Activated B cell treated with CpG ODN at 0.5 μM for 24 hours (primary cell): ENCODE measurements around the gene RNF169. TPM values are rescaled to one million over a fixed set of nuclear protein-coding genes. Genes with fewer than 3 reads are reported as not detected.
"Not testable (repeated sequence)": the region's sequence is repeated elsewhere in the genome, so short reads cannot be mapped to it uniquely, and the experiment has no call there.

Experiments
- ATAC-seq: fragments of 200-7000 bp; cut with Tn5 transposase; one replicate; pipeline ENCODE4 v1.10.0; 2021; ENCODE audit warnings: low read depth, mild to moderate bottlenecking, moderate library complexity
- CTCF ChIA-PET: fragments of 350-600 bp; sonication (Branson Sonifier 250); formaldehyde crosslinking; loops from one replicate; lab custom pipeline; 2021; ENCODE audit warnings: antibody characterized with exemption; lab: Charles Lee
- POLR2A ChIA-PET: fragments of 350-600 bp; sonication (Branson Sonifier 250); formaldehyde crosslinking; loops from one replicate; lab custom pipeline; 2021; ENCODE audit warnings: antibody characterized with exemption; lab: Charles Lee
- DNase-seq: peaks from one replicate; pipeline ENCODE4 v3.0.0; 2022
- H3K27ac Mint-ChIP-seq: one replicate; pipeline ENCODE4 v1.8.0; 2020; ENCODE audit warnings: mixed read lengths
- H3K27me3 Mint-ChIP-seq: one replicate; pipeline ENCODE4 v1.8.0; 2021; ENCODE audit warnings: mixed read lengths
- H3K36me3 Mint-ChIP-seq: one replicate; pipeline ENCODE4 v1.8.0; 2021; ENCODE audit warnings: low read depth, mixed read lengths
- H3K4me1 Mint-ChIP-seq: one replicate; pipeline ENCODE4 v1.8.0; 2021; ENCODE audit warnings: mixed read lengths
- H3K4me3 Mint-ChIP-seq: one replicate; pipeline ENCODE4 v1.8.0; 2020; ENCODE audit warnings: mild to moderate bottlenecking, mixed read lengths
- H3K9me3 Mint-ChIP-seq: one replicate; pipeline ENCODE4 v1.8.0; 2020; ENCODE audit warnings: mixed read lengths
- CTCF ChIP-seq: fragments of 200-600 bp; IDR thresholded peaks from one replicate; pipeline ENCODE4 v1.8.0; 2022; ENCODE audit warnings: antibody characterized with exemption, mild to moderate bottlenecking
- intact Hi-C: fragments of 100-400 bp; cut with micrococcal nuclease; formaldehyde crosslinking; loops from one replicate; pipeline ENCODE4 v1.15.1; 2024
- total RNA-seq: library from RNA; stranded (reverse); gene quantifications from 2 replicates; pipeline ENCODE4 v1.2.3, GENCODE V29; 2022

Gene RNF169
- total RNA-seq, 1 donor from 2014 or later, result 22.2 TPM

GRCh38 chr11:74746868-74747267 is 1.8 kb upstream of the RNF169 start:
- DNase-seq (no peak), ATAC-seq (no peak)
- H3K27me3 Mint-ChIP-seq, result no peaks in the 10 kb centered on the region
- H3K4me3 Mint-ChIP-seq, result no peak overlapping the region
- ChIA-PET CTCF (interaction anchor here (0.9 kb wide), 1 partner anchor 9 kb away, joined by 3 read pairs; no protein-coding TSS in a partner anchor), POLR2A (interaction anchor here (0.6 kb wide), 1 partner anchor 59 kb away, joined by 3 read pairs; no protein-coding TSS in a partner anchor)
- H3K9me3 Mint-ChIP-seq, result no peaks in the 10 kb centered on the region
- H3K36me3 Mint-ChIP-seq, result no peaks in the 10 kb centered on the region
- H3K27ac Mint-ChIP-seq, result no peak overlapping the region
- no peak for TF ChIP-seq CTCF
- intact Hi-C loops, result loop anchor here (5.0 kb wide), 1 partner anchor 350 kb away; the partner anchor contains the start of gene PGM2L1
- H3K4me1 Mint-ChIP-seq, result peaks cover 32% of the 10 kb centered on the region

GRCh38 chr11:74749127-74749964 is 697 bp downstream of the RNF169 start:
- Mint-ChIP-seq H3K9me3 (no peaks in the 10 kb centered on the region), H3K27me3 (no peaks in the 10 kb centered on the region), H3K36me3 (no peaks in the 10 kb centered on the region), H3K27ac (peak overlapping the region; percentile 84), H3K4me1 (peaks cover 37% of the 10 kb centered on the region), H3K4me3 (peak overlapping the region; percentile 90)
- TF ChIP-seq CTCF, result no peak
- POLR2A ChIA-PET, result interaction anchor here (0.5 to 1.8 kb wide), 6 partner anchors 34 to 1457 kb away, joined by 3 to 7 read pairs (median 4); partner anchors contain the start of gene PGM2L1
- DNase-seq, result peak; percentile 67
- CTCF ChIA-PET, result interaction anchor here (2.5 kb wide), 1 partner anchor 10 kb away, joined by 10 read pairs; no protein-coding TSS in a partner anchor
- intact Hi-C loops, result loop anchor here (2.0 to 5.0 kb wide), 4 partner anchors 19 to 352 kb away; partner anchors contain the start of genes LIPT2, PGM2L1 and POLD3
- peak; percentile 52 for ATAC-seq

- Mint-ChIP-seq H3K27me3 (no peaks in the 10 kb centered on the region), H3K9me3 (no peaks in the 10 kb centered on the region), H3K4me3 (peak overlapping the region; percentile 90), H3K4me1 (peaks cover 43% of the 10 kb centered on the region), H3K27ac (peak overlapping the region; percentile 84), H3K36me3 (no peaks in the 10 kb centered on the region)
- DNase-seq (no peak), ATAC-seq (no peak)
- POLR2A ChIA-PET, result interaction anchor here (0.5 to 1.8 kb wide), 4 partner anchors 33 to 1457 kb away, joined by 3 to 7 read pairs (median 4); partner anchors contain the start of gene PGM2L1
- TF ChIP-seq CTCF, result no peak
- CTCF ChIA-PET, result no interaction called here
- intact Hi-C loops, result loop anchor here (2.0 to 5.0 kb wide), 4 partner anchors 19 to 353 kb away; partner anchors contain the start of genes LIPT2, PGM2L1 and POLD3
Observed at GRCh38 chr11:74749965-74750296, 1.3 kb downstream of the RNF169 start.

GRCh38 chr11:74750598-74750997 is 1.9 kb downstream of the RNF169 start:
- H3K27ac Mint-ChIP-seq, ATAC-seq, H3K27me3 Mint-ChIP-seq, intact Hi-C loops, H3K9me3 Mint-ChIP-seq, H3K36me3 Mint-ChIP-seq, CTCF ChIA-PET, DNase-seq, H3K4me3 Mint-ChIP-seq: not testable (repeated sequence)
- H3K4me1 Mint-ChIP-seq, result peaks cover 50% of the 10 kb centered on the region
- POLR2A ChIA-PET, result interaction anchor here (0.7 to 1.8 kb wide), 3 partner anchors 33 to 1367 kb away, joined by 3 to 7 read pairs (median 4); no protein-coding TSS in a partner anchor

GRCh38 chr11:74751303-74751702 is 2.7 kb downstream of the RNF169 start:
- intact Hi-C loops, result no loop called here
- Mint-ChIP-seq H3K27ac (no peak overlapping the region), H3K9me3 (no peaks in the 10 kb centered on the region), H3K36me3 (no peaks in the 10 kb centered on the region), H3K4me3 (no peak overlapping the region), H3K27me3 (no peaks in the 10 kb centered on the region), H3K4me1 (peaks cover 54% of the 10 kb centered on the region)
- ATAC-seq, result no peak
- ChIA-PET CTCF (no interaction called here), POLR2A (no interaction called here)
- no peak for DNase-seq
- no peak for TF ChIP-seq CTCF
